Neural cell (in vitro differentiated cells): ENCODE results near the gene WDR35.

Experiments
- EZH2 ChIP-seq: fragments of 200-600, 300-800 bp; shearing (Covaris generic), sonication (generic); IDR thresholded peaks from 2 replicates; pipeline ENCODE4 v1.6.1; 2014; ENCODE audit warnings: antibody characterized with exemption, low read length, borderline replicate concordance, mild to moderate bottlenecking; ENCODE audit not compliant: insufficient read depth, poor library complexity, severe bottlenecking
- POLR2AphosphoS5 ChIP-seq: IDR thresholded peaks from 2 replicates; pipeline ENCODE4 v1.6.1; 2012
- SMC3 ChIP-seq: fragments of 450-650 bp; conservative IDR thresholded peaks from 2 replicates; pipeline ENCODE4 v1.6.1; 2014; ENCODE audit warnings: antibody characterized with exemption, mild to moderate bottlenecking, moderate library complexity; ENCODE audit not compliant: poor library complexity
- TF ChIP-seq, protein P1 (sequence below): fragments of 450-650 bp; IDR thresholded peaks from 2 replicates; pipeline ENCODE4 v1.5.1; 2014; ENCODE audit warnings: antibody characterized with exemption, mild to moderate bottlenecking, moderate library complexity; ENCODE audit not compliant: poor library complexity, severe bottlenecking
- TF ChIP-seq, protein P2 (sequence below): IDR thresholded peaks from 2 replicates; pipeline ENCODE4 v1.6.1; 2012; ENCODE audit warnings: borderline replicate concordance

- TF ChIP-seq, protein P1, sequence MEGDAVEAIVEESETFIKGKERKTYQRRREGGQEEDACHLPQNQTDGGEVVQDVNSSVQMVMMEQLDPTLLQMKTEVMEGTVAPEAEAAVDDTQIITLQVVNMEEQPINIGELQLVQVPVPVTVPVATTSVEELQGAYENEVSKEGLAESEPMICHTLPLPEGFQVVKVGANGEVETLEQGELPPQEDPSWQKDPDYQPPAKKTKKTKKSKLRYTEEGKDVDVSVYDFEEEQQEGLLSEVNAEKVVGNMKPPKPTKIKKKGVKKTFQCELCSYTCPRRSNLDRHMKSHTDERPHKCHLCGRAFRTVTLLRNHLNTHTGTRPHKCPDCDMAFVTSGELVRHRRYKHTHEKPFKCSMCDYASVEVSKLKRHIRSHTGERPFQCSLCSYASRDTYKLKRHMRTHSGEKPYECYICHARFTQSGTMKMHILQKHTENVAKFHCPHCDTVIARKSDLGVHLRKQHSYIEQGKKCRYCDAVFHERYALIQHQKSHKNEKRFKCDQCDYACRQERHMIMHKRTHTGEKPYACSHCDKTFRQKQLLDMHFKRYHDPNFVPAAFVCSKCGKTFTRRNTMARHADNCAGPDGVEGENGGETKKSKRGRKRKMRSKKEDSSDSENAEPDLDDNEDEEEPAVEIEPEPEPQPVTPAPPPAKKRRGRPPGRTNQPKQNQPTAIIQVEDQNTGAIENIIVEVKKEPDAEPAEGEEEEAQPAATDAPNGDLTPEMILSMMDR = no peak
- TF ChIP-seq EZH2 = no peak
- no peak for TF ChIP-seq POLR2AphosphoS5
- TF ChIP-seq SMC3 = no peak
- TF ChIP-seq, protein P2, sequence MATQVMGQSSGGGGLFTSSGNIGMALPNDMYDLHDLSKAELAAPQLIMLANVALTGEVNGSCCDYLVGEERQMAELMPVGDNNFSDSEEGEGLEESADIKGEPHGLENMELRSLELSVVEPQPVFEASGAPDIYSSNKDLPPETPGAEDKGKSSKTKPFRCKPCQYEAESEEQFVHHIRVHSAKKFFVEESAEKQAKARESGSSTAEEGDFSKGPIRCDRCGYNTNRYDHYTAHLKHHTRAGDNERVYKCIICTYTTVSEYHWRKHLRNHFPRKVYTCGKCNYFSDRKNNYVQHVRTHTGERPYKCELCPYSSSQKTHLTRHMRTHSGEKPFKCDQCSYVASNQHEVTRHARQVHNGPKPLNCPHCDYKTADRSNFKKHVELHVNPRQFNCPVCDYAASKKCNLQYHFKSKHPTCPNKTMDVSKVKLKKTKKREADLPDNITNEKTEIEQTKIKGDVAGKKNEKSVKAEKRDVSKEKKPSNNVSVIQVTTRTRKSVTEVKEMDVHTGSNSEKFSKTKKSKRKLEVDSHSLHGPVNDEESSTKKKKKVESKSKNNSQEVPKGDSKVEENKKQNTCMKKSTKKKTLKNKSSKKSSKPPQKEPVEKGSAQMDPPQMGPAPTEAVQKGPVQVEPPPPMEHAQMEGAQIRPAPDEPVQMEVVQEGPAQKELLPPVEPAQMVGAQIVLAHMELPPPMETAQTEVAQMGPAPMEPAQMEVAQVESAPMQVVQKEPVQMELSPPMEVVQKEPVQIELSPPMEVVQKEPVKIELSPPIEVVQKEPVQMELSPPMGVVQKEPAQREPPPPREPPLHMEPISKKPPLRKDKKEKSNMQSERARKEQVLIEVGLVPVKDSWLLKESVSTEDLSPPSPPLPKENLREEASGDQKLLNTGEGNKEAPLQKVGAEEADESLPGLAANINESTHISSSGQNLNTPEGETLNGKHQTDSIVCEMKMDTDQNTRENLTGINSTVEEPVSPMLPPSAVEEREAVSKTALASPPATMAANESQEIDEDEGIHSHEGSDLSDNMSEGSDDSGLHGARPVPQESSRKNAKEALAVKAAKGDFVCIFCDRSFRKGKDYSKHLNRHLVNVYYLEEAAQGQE = no peak
These were observed 108.0 kb downstream of the WDR35 start for GRCh38 chr2:19881908-19882265.
